Fibroblast of villous mesenchyme (primary cell): Measurements from ENCODE around the gene MIX23. TPM values are rescaled to one million over a fixed set of nuclear protein-coding genes. Genes with fewer than 3 reads are reported as not detected.

Experiments
- DNase-seq: peaks from one replicate; pipeline ENCODE4 v3.0.0-alpha.2; 2010; ENCODE audit warnings: low read depth
- H3K4me3 ChIP-seq: 2 replicates; pipeline ENCODE4 v1.5.1; 2011; ENCODE audit warnings: low read depth, mild to moderate bottlenecking, low read length
- CTCF ChIP-seq: IDR thresholded peaks from 2 replicates; pipeline ENCODE4 v1.5.1; 2012; ENCODE audit warnings: low read depth, mild to moderate bottlenecking, low read length; ENCODE audit not compliant: insufficient read depth
- small RNA-seq: library from RNA; depleted of rRNA; stranded (forward); fragments of <200 nt; gene quantifications from one replicate; pipeline ENCODE3, GENCODE V24; 2012
- total RNA-seq: library from RNA; depleted of rRNA; stranded (reverse); fragments of >200 nt; gene quantifications from 2 replicates; pipeline ENCODE4 v1.2.3, GENCODE V29; 2012

The MIX23 gene
- total RNA-seq, 1 donor = 36.3 TPM

GRCh38 chr3:122316368-122316767, 66.7 kb downstream of the MIX23 start:
- no peak for DNase-seq
- TF ChIP-seq CTCF = no peak
- H3K4me3 ChIP-seq = no peak overlapping the region

GRCh38 chr3:122315619-122316018, 67.4 kb downstream of the MIX23 start:
- TF ChIP-seq CTCF = no peak
- no peak for DNase-seq
- no peak overlapping the region for H3K4me3 ChIP-seq

GRCh38 chr3:122314228-122314876, 68.7 kb downstream of the MIX23 start:
- no peak for DNase-seq
- no peak overlapping the region for H3K4me3 ChIP-seq

GRCh38 chr3:122313281-122313680, 69.8 kb downstream of the MIX23 start:
- no peak for DNase-seq
- TF ChIP-seq CTCF = no peak
- H3K4me3 ChIP-seq = no peak overlapping the region

More at GRCh38 chr3:122314228-122314876, 68.7 kb downstream of the MIX23 start:
- no peak for TF ChIP-seq CTCF

GRCh38 chr3:122312826-122313225, 70.2 kb downstream of the MIX23 start:
- no peak overlapping the region for H3K4me3 ChIP-seq
- TF ChIP-seq CTCF = no peak
- no peak for DNase-seq

GRCh38 chr3:122310361-122310760, 72.7 kb downstream of the MIX23 start:
- no peak for DNase-seq
- TF ChIP-seq CTCF = no peak

More at GRCh38 chr3:122310361-122310760, 72.7 kb downstream of the MIX23 start:
- H3K4me3 ChIP-seq = no peak overlapping the region

Small RNAs within 50 kb of the gene (small RNA-seq; reads per million reads assigned to genes)
- gene AC083798.1 = not detected

Other genes with a start within 250 kb of the MIX23 start
- not detected in 2 replicates for gene CASR, start 199.6 kb downstream of the MIX23 start, total RNA-seq
- 0.32 TPM in 1 of 2 replicates, not detected in the other for gene CSTA, start 58.0 kb downstream of the MIX23 start, total RNA-seq
- gene FAM162A, start 951 bp upstream of the MIX23 start, total RNA-seq = 4.2 and 7.3 TPM in 2 replicates
- gene WDR5B, start 32.8 kb upstream of the MIX23 start, total RNA-seq = 5.2 and 6.9 TPM in 2 replicates
- gene KPNA1, start 131.7 kb upstream of the MIX23 start, total RNA-seq = 32.2 and 44.0 TPM in 2 replicates
- gene PARP9, start 181.1 kb upstream of the MIX23 start, total RNA-seq = 21.3 and 34.5 TPM in 2 replicates
- gene DTX3L, start 181.1 kb upstream of the MIX23 start, total RNA-seq = 25.1 and 36.7 TPM in 2 replicates
- under 0.01 TPM in 2 replicates for gene PARP15, start 194.4 kb upstream of the MIX23 start, total RNA-seq